GM12865 (cell line): Measurements from ENCODE around the gene SREBF1.

Experiments used
- DNase-seq: peaks from one replicate; pipeline ENCODE4 v3.0.0; 2010; ENCODE audit warnings: low read depth
- H3K4me3 ChIP-seq: 2 replicates; pipeline ENCODE4 v1.5.1; 2011; ENCODE audit warnings: mild to moderate bottlenecking, low read depth, low read length, control low read depth
- CTCF ChIP-seq: IDR thresholded peaks from 2 replicates; pipeline ENCODE4 v1.5.1; 2011; ENCODE audit warnings: low read length, control low read depth, low read depth, inconsistent platforms; ENCODE audit not compliant: insufficient read depth; ENCODE audit errors: missing control alignments

SREBF1 gene

DNA sequence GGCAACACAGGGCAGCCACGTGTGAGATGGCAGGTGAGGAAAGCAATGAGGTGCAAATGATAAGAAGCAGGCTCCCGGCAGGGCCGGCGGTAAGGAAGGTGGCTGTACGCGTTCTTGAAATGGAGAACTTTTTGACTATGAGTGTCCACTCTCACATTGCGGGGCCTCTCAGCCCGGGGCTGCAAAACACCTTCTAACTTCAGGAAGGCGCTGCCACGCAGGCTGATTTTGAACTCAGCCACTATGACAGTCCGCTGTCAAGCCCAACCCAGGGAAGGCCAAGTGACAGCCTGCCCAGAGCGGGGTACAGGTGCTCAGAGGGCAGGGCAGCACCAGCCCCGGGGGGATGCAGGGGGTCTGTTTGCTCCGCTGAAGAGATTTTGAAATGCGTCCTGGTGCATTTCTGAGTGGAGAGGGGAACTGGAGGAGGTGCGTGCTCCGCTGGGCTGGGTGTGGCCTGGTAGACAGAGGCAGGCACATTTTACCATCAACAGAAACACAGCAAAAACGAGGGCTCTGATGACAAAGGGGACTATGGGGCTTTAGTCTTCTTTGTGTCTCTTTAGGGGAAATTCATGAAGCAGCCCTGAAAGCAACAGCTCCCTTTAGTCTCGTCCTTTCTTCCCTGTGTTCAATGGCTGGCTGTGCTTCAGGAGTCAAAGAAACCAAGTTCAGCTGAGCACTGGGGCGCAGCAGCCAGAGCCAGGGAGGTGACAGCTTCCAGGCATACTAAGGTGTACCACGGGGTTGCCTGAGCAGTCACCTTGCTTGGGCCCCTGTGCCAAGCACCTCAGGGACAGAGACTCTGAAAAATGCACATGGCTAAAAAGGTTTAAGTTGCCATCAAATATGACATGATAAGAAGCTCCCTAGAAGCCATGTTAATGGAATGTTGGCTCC, 14.6 kb upstream of the SREBF1 start:
- TF ChIP-seq CTCF = no peak
- no peak for DNase-seq
- H3K4me3 ChIP-seq = no peak overlapping the region

GRCh38 chr17:17849845-17850373, 13.1 kb upstream of the SREBF1 start:
- peak; percentile 27 for TF ChIP-seq CTCF
- DNase-seq = peak; percentile 59
- no peak overlapping the region for H3K4me3 ChIP-seq

- TF ChIP-seq CTCF = no peak
- peak; percentile 71 for DNase-seq
- H3K4me3 ChIP-seq = no peak overlapping the region
Observed at GRCh38 chr17:17849147-17849820, 12.5 kb upstream of the SREBF1 start.

DNA sequence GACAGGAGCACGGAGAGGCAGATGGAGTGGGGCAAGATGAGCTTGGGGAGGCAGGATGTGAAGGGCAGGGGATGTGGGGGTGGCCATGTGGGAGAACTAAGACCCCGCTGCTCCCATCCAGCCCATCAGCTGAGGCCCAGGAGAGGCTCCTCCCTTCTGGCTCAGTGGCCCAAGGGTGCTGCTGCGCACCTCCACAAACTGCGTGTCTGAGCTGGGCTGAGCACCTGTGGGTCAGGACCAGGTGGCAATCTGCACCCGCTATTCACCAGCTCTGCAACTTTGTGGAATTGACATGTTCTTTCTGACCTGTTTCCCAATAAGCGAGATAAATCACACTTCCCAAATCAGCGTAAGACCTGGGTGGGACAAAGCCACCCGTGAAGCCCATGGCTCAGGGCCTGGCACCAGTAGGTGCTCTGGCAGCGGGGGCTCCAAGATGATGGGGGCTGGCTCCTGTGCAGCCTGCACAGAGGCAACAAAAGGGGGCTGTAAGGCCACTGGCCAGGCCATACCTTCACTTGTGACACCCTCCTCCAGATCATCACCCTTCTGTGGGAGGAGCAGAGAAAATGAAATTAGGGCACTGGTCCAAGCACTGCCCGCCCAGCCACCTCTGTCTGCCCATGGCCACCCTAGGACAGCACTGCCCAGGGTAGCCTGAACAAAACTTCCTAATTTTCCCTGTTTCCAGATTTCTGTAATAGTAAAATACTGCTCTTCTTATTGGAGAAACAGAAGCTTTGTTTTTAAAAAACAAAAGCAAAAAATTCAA, 11.7 kb upstream of the SREBF1 start:
- no peak for TF ChIP-seq CTCF
- H3K4me3 ChIP-seq = no peak overlapping the region
- no peak for DNase-seq

GRCh38 chr17:17847726-17848125, 10.9 kb upstream of the SREBF1 start:
- no peak overlapping the region for H3K4me3 ChIP-seq
- no peak for TF ChIP-seq CTCF
- DNase-seq = no peak

DNA sequence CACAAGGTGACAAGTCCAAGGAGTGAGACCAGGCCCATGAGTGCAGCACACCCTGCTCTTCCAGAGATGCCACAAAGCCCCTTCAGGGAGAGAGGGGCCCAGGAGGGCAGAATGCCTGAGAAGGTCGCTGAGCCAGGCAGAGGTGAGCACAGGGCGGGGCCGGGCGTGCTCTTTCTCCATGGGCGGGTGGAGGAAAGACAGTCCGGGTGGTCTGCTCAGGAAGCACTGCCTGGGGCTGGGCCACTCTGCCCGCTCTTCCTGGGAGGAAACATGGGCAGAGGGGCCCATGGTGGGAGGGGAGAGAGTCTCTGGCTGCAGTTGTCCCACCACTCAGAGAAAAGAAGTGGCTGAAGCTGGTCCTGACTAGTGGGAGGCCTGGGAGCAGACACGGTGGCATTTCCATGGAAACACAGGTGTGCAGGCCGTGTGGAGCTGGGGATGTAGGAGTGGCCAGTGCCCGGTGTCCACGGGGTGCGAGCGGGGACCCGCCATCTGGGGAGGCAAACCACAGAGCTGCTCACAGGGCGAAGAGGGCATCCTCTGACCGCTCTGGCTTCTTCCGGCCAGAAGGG, 10.4 kb upstream of the SREBF1 start:
- no peak overlapping the region for H3K4me3 ChIP-seq
- no peak for TF ChIP-seq CTCF
- DNase-seq = no peak
